ENCODE results near the gene ZNF474.

Gene ZNF474

DNA sequence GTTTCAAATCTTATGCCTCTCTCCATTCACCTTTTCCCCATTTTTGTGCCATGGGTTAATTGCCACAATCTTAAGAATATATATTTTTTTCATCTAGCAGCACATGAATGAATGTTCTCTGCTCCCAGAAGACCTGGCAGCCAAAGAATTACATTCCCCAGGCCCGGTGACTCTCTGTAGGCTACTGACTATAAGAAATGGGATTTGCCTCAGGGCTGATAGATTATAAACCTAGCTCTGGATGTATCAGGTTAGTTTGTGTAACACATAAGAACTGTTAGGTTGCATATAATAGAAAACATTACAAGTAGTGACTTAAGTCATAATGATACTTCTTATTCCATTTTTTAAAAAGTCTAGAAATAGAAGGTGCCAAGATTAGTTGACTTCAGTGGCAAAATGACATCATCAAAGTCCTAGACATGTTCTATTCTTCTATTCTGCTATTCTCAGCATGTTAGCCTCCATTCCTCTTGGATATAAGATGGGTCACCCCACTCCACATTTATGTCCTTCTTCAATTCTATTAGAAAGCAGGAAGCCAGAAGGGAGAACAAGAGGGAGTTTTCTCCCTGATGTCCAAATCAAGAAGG is 10.9 kb upstream of the ZNF474 start:
- no peak for DNase-seq (ENCODE audit: low spot score)

DNA sequence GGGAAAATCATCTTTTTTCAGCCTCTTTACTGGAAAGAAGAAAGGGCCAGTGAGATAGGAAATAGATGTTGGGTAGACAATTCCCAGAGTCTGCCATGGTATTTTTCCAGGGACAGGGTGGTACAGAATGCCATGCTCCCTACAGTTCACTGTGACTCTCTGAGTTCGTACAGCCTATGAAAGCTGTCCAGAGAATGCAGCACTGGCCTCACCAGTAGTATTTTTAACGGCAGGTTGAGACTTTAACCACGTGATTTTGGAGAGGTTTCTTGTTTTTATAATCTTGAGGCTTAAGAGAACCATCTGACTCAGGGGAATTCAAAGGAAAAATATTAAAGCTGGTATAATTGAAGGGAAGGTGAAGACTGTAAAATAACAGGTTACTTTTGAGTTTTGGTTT is 10.1 kb upstream of the ZNF474 start:
- no peak for DNase-seq (ENCODE audit: low spot score)

DNA sequence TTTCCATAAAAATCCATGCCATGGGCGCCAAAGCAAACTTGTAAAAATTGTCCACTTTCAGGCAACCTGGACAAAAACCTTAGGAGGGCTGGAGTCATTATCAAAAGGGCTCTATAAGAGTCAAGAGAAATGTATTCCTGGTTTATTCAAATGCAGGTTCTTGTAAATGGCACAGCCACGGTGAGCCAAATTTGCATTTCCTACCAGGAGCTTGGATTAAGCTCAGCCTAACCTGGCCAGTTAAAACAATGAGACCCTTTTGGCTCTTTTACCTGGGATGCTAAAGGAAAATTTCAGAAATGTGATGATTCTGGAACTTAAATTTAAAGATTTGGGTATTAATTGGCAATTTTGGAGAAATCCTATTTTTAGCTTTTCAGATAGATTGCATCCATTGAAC is 8.9 kb upstream of the ZNF474 start:
- DNase-seq (ENCODE audit: low spot score), result no peak

DNA sequence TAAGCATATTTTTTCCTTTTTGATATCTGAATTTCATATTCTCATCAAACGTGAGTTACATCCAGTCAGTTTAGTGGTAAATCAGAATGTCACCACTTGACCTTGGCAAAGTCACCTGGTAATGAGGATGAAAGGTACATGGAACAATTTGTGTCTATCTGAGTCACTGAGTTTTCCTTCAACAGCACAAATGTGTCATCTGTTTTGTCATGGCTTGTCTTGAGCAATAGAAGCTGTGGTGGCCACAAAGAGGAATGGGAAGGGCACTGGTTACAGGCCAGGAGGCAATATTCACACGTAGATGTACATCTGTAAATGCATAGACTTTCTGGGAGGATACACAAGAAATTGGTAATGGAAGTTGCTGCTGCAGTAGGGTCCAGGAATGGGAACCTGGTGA is 8.4 kb upstream of the ZNF474 start:
- DNase-seq (ENCODE audit: low spot score), result no peak

DNA sequence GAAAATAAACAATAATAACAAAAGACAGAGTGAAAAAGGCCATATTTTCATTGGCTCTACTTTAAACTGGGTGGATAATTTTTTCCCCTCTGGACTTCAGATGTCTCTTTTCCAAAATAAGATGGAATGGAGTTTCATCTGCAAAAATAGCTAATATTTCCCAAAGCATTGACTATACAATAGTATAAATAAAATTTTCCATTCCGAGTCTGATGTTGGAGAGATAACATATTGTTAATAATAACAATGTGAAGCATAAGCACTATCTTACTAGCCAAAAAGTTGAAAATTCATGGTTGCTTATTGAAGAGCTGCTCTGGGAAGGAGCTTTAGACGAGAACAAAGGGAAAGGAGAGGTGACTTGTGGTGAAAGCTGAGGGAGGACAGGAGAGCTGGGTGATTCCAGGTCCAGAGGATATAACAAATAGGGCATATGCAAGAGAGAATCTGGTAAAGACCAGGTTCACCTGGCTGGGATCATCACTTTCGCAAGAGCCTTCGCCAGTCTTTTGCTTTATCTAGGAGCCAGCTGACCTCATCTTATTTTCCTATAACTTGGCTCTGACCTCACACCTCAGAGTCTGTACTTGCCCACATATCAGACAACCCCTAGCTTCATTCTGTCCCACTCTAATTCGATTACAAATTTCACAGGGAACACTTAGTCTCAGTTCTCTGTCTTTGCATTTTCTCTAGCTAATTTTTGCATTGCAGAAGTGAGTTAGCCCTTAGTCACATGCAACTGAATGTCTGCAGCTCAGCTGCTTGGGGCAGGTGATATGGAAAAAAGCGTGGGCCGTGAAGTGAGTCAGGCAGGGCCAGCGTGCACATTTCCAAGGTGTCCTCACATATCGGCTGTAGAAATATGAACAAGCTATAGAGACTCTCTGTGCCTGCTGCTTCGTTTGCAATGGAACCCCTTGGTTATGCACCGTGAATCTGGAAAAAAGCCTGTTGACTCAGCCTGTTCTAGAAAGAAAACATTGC is 7.6 kb upstream of the ZNF474 start:
- DNase-seq (ENCODE audit: low spot score), result no peak

DNA sequence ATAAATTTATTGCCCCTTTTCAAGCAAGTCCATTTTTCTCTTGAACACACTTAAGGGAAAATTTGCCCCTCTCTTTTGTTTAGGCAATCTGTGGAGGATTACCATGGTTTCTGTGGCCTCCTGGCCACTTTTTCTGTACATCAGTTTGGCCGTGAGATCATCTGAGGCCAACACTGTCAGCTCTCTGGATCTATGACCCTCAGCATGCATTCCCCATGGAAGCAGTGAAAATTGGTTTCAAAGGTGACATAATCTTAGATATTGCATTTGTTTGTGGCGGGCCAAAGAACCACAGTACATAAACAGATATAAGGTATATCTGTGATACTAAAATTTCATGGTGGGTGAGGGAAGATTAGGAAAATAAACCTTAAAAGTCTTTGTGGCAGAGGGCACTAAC is 4.6 kb upstream of the ZNF474 start:
- no peak for DNase-seq (ENCODE audit: low spot score)

DNA sequence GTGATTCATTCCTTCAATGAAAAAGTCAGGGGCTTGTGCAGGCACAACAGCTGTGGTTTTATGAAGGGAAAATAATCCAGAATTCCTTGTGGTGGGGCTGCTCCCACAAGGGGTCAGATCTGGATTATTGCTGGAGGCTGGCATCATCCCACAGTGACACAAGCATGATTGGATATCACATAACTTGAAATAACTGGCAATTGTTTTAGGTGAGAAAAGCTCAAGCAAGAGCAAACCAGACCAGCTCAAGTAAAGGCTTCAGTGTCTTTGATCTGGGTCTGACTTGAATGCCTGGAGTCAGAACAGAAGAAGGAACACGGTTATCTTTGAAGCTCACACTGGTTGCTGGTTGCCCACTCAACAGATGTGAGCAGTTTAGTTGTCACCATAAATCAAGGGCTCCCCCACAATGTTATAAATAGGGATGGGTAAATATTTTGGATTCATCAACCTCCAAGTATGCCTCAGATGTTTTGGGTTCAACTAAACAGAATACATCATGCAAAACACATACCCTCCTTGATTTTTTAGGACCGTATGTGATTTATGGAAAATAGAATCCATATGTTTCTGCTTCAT is 3.1 kb upstream of the ZNF474 start:
- DNase-seq (ENCODE audit: low spot score), result no peak

DNA sequence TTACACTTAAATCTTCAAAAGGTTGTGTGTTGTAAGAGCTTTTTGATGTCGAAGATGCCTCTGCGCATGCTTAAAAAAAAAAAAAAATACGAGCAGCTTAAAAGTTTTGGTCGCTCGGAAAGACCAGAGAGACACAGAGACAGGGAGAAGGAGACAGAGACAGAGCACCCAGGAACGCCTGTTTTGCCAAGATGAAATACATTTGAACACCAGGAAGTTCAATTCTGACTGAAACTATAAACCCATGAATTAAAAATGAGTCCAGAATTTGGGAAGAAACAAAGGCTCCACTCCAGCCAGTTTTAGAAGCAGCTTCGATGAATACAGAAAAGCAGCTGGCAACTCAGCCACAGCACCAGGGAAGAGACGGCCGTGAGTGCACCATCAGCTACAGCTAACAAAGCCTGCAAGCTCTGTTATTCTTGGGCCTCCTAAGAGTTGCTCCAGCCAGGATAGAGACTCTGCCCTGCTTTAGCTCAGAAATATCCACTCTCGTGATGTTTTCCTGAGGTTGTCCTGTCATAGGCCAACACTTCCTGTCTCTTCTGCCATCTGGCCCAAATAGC is 2.5 kb upstream of the ZNF474 start:
- no peak for DNase-seq (ENCODE audit: low spot score)

DNA sequence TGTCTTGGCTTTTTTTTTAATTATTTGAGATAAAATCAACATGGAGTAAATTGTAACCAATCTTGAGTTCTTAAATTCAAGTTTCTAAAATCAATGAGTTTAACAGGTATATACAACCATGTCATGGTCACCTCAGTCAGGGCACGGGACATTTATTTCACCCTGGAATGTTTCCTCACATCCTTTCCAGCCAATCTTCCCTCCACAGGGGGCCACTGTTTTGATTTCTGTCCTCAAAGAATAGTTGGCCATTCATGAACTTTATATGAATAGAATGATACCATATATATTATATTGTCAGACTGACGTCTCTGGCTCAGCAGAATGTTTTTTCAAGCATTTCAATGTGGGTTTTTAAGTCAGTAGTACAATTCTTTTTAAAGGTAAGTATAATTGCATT is 806 bp downstream of the ZNF474 start:
- no peak for DNase-seq (ENCODE audit: low spot score)

DNA sequence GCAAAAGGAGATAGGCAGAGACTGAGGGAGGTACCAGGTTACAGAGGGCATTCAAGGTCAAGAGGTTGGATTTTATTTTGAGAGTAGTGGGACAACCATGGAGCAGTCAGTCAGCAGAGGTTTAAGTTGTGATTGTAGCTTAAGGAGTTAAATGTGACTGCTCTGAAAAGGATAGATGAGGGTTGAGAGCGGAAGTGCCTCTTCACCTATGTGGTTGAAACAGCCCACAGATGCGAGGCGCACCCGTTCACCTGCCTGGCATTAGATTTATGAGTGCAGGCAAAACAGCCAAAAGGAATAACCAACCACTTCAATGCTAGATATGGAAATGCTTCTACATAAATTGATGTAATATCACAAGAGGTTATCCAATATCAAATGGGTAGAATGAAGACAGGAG is 8.4 kb downstream of the ZNF474 start:
- DNase-seq (ENCODE audit: low spot score), result no peak

DNA sequence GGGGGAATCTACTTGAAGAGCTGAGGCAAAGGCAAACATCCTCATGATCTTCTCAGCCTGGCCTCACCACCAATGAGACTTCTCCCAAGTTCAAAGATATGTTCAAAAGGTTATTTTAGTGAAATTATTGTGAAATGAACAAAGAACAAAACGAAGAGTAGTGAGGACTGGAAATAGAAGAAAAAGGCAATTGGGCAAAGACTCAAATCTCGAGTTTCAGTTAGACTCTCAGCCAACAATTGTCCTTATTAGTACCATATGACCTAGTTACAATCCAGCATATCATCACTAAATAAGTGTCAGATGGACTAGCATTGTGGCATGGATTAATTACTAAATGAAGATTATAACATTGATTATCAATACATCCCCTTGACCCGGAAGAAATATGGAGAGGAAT is 9.0 kb downstream of the ZNF474 start:
- no peak for DNase-seq (ENCODE audit: low spot score)

DNA sequence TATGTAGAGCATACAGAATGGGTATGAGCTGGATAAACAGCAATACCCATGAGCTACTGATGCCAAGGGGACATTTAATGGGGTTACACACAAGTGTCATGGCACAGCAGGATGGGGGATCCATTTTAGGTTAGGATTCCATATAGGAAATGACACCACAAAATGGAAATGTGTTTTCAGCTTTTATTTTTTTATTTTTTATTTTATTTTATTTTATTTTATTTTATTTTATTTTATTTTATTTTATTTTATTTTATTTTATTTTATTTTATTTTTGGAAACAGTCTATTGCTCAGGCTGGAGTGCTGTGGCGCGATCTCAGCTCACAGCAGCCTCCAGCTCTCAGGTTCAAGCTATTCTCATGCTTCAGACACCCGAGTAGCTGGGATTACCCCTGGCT is 11.6 kb downstream of the ZNF474 start:
- no peak for DNase-seq (ENCODE audit: low spot score)

DNA sequence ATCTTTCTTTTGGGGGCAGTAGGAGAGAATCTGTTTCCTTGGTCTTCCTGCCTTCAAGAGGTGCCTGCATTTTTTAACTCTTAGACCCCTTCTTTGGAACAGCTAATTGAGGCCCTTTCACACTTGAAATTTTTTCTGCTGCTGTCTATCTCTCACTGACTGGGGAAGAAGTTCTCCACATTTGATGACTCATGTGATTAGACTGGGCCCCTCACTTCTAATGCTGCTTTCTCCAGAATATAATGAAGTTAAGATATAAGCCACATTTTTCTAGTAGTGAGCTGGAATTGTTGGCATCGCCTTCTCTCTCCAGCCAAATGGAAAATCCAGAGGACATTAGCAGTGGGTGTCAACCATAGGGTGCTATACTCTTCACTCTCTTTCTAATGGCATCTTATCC is 12.4 kb downstream of the ZNF474 start:
- DNase-seq (ENCODE audit: low spot score), result no peak

DNA sequence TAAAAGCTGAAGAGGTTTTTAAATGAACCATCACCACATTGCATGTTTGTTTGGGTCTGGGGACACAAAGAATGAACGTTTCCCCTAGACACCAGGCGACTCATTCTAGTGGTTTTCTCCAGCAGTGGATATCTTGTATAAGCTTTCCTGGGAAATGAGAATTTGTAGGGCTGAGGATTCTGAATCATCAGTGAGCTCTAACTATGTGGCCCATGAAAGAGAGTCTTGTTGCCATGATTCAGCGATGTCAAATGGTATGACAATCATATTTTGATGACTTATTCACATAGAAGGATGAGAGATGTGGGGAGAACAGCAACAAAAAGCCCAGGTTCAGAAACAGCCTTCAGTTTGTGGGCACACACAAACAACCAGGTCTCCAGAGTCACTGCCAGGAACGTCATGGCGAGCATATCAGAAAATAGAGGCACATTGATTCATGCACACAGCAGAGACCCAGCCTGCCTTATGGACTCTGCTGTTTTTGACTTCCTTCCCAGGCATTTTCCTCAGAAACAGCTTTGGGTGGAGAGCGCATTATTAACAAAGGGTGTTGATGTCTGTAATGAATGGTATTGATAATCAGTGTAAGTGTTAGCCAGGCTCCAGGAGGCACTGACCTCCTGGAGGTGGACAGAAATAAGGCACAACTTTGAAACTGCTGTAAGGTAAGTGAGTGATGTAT is 13.3 kb downstream of the ZNF474 start:
- DNase-seq (ENCODE audit: low spot score), result no peak

DNA sequence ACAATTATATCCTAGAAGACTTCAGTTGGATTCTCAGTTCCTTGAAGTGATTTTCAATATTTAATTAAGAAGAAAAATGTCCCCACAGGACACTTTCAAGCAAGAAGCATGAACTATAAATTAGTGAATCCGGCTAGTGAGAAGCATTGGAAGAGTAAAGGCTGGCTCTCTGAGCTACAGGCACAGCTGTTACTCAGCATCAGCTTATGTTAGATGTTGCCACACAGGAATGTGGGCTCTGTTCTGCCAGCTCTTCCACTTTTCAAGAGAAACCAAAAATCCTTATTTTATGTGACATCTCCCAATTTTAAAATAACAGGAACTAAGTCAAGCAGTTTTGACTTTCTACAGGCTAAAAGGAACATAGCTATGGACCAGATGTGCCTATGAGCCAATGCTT is 14.9 kb downstream of the ZNF474 start:
- DNase-seq (ENCODE audit: low spot score), result no peak

DNA sequence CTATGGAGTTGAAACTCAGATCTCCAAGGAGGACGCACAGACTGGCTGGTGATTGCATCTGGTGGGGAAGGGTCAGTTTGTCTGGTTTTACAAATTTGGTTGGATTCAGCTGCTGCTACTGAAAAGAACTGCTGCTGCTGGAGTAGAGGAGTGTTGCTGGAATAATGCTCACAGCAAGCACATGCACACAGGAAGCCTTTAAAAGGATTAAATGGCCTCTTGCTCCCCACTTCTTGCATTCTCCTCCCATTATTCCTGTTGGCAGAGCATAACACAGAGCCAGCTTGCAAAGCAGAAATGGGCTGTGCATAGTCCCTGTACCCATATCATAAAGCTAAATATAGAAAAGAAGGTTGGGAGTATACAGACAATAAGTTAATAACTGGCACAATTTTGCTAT is 16.6 kb downstream of the ZNF474 start:
- DNase-seq (ENCODE audit: low spot score), result no peak

DNA sequence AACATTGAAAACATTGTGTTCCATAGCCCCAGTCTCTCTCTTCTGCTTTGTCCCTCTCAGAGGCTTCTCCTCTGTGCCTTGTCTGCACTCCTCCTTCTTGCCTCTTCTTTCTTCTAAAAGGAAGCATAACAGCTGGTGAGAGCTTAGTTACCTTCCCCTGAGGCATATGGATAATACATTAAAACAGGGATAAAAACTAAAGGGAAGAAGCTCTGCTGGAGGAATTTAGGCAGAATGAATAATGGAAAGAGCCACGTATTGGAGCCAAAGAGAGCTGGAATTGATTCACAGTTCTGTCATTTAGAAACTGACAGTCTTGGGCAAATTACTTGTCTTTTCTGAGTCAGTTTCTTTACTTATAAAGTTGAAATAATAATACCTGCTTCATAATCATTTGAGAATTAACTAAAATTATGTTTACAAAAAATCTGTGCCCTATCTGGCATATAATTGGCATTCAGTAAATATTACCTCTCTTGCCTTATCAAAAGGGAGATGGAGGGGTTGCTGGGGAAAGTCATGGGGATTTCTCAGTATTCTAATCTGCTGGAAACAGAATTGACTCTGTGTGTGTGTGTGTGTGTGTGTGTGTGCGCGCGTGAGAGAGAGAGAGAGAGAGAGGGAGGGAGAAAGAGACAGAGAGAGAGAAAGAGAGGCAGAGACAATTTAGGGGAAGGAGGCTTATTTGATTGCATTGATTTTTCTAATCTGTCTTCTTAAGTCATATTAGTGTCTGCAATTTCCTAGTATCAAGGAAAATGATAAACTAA is 20.2 kb downstream of the ZNF474 start:
- no peak for DNase-seq (ENCODE audit: low spot score)

DNA sequence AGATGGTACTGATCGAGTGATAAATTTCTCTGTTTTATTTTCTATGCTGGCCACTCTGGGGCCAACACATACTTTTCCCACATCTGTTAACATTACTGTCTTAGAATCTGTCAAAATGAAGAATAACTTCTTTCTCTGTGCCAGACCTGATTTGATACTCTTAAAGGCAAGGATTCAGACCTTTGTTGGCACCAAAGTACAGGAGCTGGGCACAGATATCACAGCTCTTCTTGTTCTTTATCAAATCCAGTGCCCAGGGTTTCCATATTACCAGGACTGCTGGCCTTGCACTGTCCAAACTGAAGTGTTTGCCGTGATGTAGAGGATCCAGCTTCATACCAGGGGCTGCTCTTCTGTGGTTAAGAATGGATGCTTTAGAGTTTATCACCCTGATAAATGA is 20.9 kb downstream of the ZNF474 start:
- DNase-seq (ENCODE audit: low spot score), result no peak

DNA sequence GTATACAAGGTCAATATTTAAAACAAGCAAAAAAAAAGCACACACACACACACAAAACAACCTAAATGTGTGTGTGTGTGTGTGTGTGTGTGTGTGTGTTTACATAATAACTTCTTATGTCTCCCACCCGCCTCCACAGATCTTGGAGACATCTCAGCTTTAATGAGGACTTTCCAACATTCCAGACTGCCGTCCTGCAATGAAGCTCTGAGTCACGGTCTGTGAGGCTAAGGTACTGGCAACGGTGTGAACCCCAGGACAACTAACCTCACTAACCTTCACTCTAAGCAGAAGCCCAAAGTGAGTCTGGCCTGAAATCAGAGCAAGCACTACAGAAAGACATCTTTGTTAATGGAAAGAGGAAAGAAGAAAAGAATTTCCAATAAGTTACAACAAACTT is 22.3 kb downstream of the ZNF474 start:
- DNase-seq (ENCODE audit: low spot score), result no peak

DNA sequence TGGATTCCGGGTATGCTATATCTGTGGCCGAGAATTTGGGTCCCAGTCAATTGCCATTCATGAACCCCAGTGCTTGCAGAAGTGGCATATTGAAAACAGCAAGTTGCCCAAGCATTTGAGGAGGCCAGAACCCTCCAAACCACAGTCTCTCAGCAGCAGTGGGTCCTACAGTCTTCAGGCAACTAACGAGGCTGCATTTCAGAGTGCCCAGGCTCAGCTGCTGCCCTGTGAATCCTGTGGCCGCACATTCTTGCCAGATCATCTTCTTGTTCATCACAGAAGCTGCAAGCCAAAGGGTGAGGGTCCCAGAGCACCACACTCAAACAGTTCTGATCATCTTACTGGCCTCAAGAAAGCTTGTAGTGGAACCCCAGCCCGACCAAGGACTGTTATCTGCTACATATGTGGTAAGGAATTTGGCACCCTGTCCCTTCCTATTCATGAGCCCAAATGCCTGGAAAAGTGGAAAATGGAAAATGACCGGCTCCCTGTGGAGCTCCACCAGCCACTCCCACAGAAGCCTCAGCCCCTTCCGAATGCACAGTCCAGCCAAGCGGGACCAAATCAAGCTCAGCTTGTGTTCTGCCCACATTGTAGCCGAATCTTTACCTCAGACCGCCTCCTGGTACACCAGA is 23.0 kb downstream of the ZNF474 start:
- no peak for DNase-seq (ENCODE audit: low spot score)

DNA sequence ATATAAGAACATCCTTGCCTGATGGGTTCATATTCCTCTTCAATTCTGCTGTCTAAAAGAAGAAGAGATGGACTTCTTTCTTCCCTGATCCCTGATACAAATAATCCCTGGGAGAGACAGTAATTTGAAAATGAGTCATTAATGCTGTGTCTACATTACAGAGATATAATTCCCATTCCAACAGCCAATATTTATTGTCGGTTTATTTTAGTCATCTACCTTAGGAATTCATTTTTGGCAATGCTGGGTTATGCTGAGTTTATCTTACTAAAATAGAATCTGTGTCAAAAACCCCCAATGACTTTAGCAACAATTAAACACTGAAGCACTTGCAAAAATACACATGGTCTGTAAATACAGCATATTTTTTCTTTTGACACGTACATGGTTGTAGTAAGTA is 23.9 kb downstream of the ZNF474 start:
- no peak for DNase-seq (ENCODE audit: low spot score)

Data from hematopoietic multipotent progenitor cell treated with erythropoietin and hydrocortisone succinate and interleukin-3 and kit ligand, for 17 days (in vitro differentiated cells).